ENCODE measurements around the gene VAMP8. TPM values are rescaled to one million over a fixed set of nuclear protein-coding genes. Genes with fewer than 3 reads are reported as not detected.

VAMP8 gene
- polyA plus RNA-seq, 2 of the 4 experiments (the other 2 are of a cell fraction): 18.5 to 41.1 TPM

- 83% methylated on average over 9 of the region's 9 CpGs for WGBS (ENCODE audit: missing lambda C conversion rate)
- ChIA-PET POLR2A (interaction anchor here (1.2 to 1.6 kb wide), 2 partner anchors 10 kb away, joined by 5 to 8 read pairs; partner anchors contain the start of gene RNF181), CTCF (interaction anchor here (0.6 to 1.3 kb wide), 6 partner anchors 9 to 96 kb away, joined by 3 to 5 read pairs (median 3); no protein-coding TSS in a partner anchor)
- peaks cover 19% of the 10 kb centered on the region for H3K4me1 ChIP-seq
- TF ChIP-seq GATA3 (IDR thresholded peaks at IDR 0.05; ENCODE audit: borderline replicate concordance): peak; percentile 33; the same call in 1 of the 2 replicates
- TF ChIP-seq PBX3 (IDR thresholded peaks at IDR 0.05): no peak
- peak; percentile 45; the same call in 1 of the 2 replicates for TF ChIP-seq FOSL2 (IDR thresholded peaks at IDR 0.05)
- peak; percentile 58 for TF ChIP-seq FOSL2 (CRISPR knock-in tag; IDR thresholded peaks at IDR 0.05)
- ATAC-seq: peak; percentile 79 to 83
- H3K4me2 ChIP-seq: peak overlapping the region; percentile 44
- FAIRE-seq: no peak
- H3K27ac ChIP-seq: peak overlapping the region; percentile 68 to 83
- peak; percentile 62 to 72 for DNase-seq (ENCODE audit: low read depth in 1 of 2, low spot score in 1 of 2)
- H3K9me3 ChIP-seq: no peaks in the 10 kb centered on the region
- H3K4me3 ChIP-seq: no peak overlapping the region
Measured at GRCh38 chr2:85584857-85585780, 7.7 kb downstream of the VAMP8 start.

DNA sequence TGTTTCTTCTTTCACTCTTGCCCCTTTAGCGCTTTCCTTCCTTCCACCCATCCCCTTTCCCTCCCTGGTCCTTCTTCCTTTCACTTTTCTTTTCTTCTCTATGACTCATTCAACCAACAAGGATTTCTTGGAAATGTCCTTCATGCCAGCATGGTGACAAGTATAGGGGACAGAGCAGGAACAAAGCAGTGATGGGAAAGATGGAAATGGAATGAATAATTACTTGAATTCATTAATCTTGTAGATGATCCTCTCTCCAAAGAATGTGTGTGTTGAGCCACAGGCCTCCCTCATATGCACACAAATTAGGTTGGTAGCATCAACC, 8.4 kb downstream of the VAMP8 start:
- ChIA-PET POLR2A (interaction anchor here (1.2 kb wide), 1 partner anchor 10 kb away, joined by 8 read pairs; the partner anchor contains the start of gene RNF181), CTCF (interaction anchor here (0.6 to 1.3 kb wide), 5 partner anchors 8 to 96 kb away, joined by 3 to 5 read pairs (median 3); no protein-coding TSS in a partner anchor)
- peak overlapping the region; percentile 68 to 83 for H3K27ac ChIP-seq
- DNase-seq (ENCODE audit: low read depth in 1 of 2, low spot score in 1 of 2) (no peak), FAIRE-seq (no peak), ATAC-seq (0 out of 6 replicates have a peak, but pooled peaks of 1 of the 2 experiments have one; percentile 6)
- no peak overlapping the region for H3K4me3 ChIP-seq
- H3K9me3 ChIP-seq: no peaks in the 10 kb centered on the region
- peaks cover 19% of the 10 kb centered on the region for H3K4me1 ChIP-seq
- H3K4me2 ChIP-seq: peak overlapping the region; percentile 44
- WGBS (ENCODE audit: missing lambda C conversion rate): 93% methylated on average over 1 of the region's 1 CpG
- TF ChIP-seq FOSL2 (IDR thresholded peaks at IDR 0.05) (no peak), FOSL2 (CRISPR knock-in tag; IDR thresholded peaks at IDR 0.05) (peak; percentile 75), KDM5A (IDR thresholded peaks at IDR 0.05) (no peak)

DNA sequence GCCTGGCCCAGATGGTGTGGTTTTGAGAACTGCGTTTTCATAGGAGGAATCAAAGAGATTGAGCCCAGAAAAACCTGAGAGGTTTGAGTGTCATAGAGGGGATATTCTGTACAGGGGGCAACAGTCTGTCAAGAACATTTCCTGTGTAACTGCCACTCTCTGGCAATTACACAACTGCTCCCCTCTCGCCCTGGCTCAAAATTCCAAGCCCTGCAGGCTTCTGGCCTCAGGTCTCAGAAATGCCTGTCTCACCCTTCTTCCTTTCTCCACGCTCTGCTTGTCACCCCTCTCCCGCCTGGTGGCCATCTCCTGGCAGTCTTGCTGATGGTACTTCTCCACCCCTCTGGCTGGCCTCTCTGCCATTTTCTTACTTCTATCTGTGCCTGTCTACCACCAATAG, 10.8 kb downstream of the VAMP8 start:
- peaks cover 19% of the 10 kb centered on the region for H3K4me1 ChIP-seq
- no peak for DNase-seq (ENCODE audit: low read depth in 1 of 2, low spot score in 1 of 2)
- WGBS (ENCODE audit: missing lambda C conversion rate): 85% methylated on average over 4 of the region's 4 CpGs
- H3K9me3 ChIP-seq: no peaks in the 10 kb centered on the region
- FAIRE-seq: no peak
- CTCF ChIA-PET: interaction anchor here (1.1 to 2.1 kb wide), 6 partner anchors 8 to 169 kb away, joined by 3 to 6 read pairs (median 4); partner anchors contain the start of gene TMEM150A
- H3K27ac ChIP-seq: no peak overlapping the region
- no peak for ATAC-seq
- TF ChIP-seq MAFK (IDR thresholded peaks at IDR 0.05; ENCODE audit: partially characterized antibody) (no peak), GATA3 (IDR thresholded peaks at IDR 0.05; ENCODE audit: borderline replicate concordance) (no peak), PHF8 (IDR thresholded peaks at IDR 0.05; ENCODE audit: borderline replicate concordance, low read depth) (no peak), BHLHE40 (IDR thresholded peaks at IDR 0.05; ENCODE audit: low read depth, low read length) (no peak), CBX2 (IDR thresholded peaks at IDR 0.05; ENCODE audit: borderline replicate concordance, low read depth) (no peak), JUNB (IDR thresholded peaks at IDR 0.05) (no peak), CEBPB (IDR thresholded peaks at IDR 0.05) (no peak), MAX (IDR thresholded peaks at IDR 0.05) (no peak), RFX5 (IDR thresholded peaks at IDR 0.05) (no peak), TP53 (CRISPR knock-in tag; IDR thresholded peaks at IDR 0.05) (no peak), KDM5A (IDR thresholded peaks at IDR 0.05) (no peak), ZC3H11A (IDR thresholded peaks at IDR 0.05) (no peak), FOXS1 (CRISPR knock-in tag; IDR thresholded peaks at IDR 0.05) (no peak), MAZ (IDR thresholded peaks at IDR 0.05; ENCODE audit: borderline replicate concordance, low read depth, low read length) (no peak), MYC (IDR thresholded peaks at IDR 0.05; ENCODE audit: borderline replicate concordance, low read length) (no peak), HDAC2 (IDR thresholded peaks at IDR 0.05) (no peak), ZNF302 (CRISPR knock-in tag; IDR thresholded peaks at IDR 0.05) (no peak), CHD2 (IDR thresholded peaks at IDR 0.05; ENCODE audit: low read length, partially characterized antibody) (no peak)
- TF ChIP-seq, protein P1, sequence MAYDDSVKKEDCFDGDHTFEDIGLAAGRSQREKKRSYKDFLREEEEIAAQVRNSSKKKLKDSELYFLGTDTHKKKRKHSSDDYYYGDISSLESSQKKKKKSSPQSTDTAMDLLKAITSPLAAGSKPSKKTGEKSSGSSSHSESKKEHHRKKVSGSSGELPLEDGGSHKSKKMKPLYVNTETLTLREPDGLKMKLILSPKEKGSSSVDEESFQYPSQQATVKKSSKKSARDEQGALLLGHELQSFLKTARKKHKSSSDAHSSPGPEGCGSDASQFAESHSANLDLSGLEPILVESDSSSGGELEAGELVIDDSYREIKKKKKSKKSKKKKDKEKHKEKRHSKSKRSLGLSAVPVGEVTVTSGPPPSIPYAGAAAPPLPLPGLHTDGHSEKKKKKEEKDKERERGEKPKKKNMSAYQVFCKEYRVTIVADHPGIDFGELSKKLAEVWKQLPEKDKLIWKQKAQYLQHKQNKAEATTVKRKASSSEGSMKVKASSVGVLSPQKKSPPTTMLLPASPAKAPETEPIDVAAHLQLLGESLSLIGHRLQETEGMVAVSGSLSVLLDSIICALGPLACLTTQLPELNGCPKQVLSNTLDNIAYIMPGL (CRISPR knock-in tag; IDR thresholded peaks at IDR 0.05; ENCODE audit: borderline replicate concordance): no peak
- POLR2A ChIA-PET: no interaction called here
- no peak overlapping the region for H3K4me2 ChIP-seq
- no peak overlapping the region for H3K4me3 ChIP-seq

Measured in A549 (cell line).